Hippocampal formation (tissue), 2 donors: ENCODE measurements around the gene SMPD1.
"Not testable (repeated sequence)": the region's sequence is repeated elsewhere in the genome, so short reads cannot be mapped to it uniquely, and the experiment has no call there.

ENCODE experiments used
- DNase-seq, 2 donors: peaks; one replicate each; lab custom pipeline; 2025; lab: John Stamatoyannopoulos, UW

Gene SMPD1

DNA sequence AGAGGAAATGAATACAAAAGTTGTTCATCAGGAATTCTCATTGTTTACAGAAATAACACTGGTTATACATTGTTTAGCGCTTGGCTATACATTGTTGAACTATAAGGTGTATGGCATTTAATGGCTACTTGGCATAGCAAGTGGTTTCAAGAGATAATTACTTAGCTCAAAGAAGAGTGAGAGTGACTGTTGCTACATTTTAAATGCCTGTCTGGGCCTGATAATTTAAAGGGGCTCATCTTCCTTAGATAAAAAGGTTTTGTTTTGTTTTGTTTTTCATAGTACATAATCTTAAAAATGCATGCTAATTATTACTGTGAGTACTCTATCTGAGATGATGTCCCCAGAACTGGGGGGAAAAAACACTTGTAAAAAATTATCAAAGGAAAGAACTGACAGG, 1.5 kb upstream of the SMPD1 start:
- DNase-seq = no peak

- no peak for DNase-seq
Measured at GRCh38 chr11:6390718-6391469, 620 bp downstream of the SMPD1 start.

GRCh38 chr11:6391537-6392134, 1.4 kb downstream of the SMPD1 start:
- DNase-seq = no peak

GRCh38 chr11:6392251-6392650, 2.0 kb downstream of the SMPD1 start:
- DNase-seq = not testable (repeated sequence)

DNA sequence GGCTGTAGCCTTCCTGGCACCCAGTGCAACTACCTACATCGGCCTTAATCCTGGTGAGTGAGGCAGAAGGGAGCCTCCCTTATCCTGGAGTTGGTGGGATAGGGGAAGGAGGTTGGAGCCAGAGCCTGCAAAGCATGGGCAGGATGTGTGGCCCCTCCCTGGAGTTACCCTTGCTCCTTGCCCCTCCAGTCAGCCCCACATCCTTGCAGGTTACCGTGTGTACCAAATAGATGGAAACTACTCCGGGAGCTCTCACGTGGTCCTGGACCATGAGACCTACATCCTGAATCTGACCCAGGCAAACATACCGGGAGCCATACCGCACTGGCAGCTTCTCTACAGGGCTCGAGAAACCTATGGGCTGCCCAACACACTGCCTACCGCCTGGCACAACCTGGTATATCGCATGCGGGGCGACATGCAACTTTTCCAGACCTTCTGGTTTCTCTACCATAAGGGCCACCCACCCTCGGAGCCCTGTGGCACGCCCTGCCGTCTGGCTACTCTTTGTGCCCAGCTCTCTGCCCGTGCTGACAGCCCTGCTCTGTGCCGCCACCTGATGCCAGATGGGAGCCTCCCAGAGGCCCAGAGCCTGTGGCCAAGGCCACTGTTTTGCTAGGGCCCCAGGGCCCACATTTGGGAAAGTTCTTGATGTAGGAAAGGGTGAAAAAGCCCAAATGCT, 3.9 kb downstream of the SMPD1 start:
- DNase-seq = no peak

- DNase-seq = peak in 1 of 2 donors; percentile 18
Measured at GRCh38 chr11:6395470-6396060, 5.3 kb downstream of the SMPD1 start.

DNA sequence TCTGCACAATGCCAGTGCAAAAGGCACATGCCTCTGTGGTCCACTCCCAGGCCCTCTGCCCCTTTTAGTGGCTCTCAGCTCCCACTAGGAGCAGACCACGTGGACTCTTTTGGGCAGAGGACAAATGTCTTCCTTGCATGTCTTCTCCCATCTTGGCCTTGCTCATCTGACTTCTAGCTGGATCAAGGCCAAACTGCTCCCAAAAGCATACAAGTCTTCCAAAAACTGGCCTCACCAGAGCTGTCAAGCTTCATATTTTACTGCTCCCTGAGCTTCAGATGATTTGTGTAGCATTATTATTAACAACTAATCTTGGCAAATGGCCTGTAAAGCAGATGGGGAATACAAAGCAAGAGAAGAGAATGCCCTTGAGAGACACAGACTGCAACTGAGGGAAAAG, 6.9 kb downstream of the SMPD1 start:
- no peak for DNase-seq

DNA sequence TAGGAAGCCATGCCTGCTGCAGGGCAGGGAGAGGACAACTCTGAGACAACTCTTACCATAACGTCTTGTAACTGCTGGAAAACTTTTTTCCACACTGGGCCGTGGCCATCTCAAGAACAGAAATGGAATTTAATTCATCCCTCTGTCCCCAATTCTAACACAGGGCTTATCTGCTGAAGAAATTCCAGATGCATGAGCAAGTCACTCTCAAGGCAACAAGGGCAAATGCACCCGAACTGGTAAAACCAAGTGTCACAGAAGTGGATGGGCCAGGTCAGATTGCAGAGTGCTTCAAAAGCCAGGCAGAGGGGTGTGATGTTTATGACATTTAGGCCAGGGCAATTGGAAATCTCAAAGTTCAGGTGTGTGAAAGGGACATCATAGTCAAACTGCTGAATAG, 7.4 kb downstream of the SMPD1 start:
- no peak for DNase-seq

GRCh38 chr11:6400431-6401345, 10.4 kb downstream of the SMPD1 start:
- no peak for DNase-seq

DNA sequence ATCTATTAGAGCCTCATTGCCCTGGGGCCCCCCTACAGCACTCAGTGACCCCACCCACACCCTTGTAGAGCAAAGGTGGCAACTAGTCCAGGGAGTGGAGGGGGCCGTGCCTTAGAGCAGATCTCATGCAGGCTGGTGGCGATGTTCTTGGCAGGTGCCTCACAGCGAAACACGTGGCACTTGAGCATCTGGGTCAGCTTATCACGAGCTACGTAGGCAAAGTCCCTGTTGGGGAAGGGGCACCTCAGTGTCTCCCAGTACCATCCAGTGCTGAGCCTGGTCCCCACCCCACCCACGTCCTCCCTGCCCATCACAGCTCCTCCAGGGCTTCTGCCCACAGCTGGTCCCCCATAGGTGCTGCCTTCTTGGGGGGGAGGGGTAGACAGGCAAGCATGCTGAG, 11.2 kb downstream of the SMPD1 start:
- DNase-seq = no peak

GRCh38 chr11:6402061-6402470, 11.8 kb downstream of the SMPD1 start:
- no peak for DNase-seq

DNA sequence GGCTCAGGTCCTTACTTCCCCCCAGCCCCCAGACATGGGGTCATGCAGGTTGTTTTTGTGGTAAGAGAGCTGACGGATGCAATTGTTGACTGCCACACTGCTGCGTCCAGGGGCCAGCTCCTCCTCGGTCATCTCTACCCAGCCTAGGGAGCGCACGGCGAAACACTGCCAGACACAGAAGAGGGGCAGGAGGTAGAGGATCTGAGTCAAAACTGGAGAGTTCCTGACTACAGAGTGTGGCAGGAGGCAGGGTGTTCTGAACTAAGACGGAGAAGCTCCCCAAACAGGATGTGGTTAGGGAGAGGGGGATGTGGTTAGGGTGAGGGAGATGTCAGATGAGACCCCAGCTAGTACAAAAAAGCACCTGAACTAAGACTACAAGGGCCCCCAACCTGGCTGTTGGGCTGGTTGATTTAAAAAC, 12.3 kb downstream of the SMPD1 start:
- DNase-seq = no peak

DNA sequence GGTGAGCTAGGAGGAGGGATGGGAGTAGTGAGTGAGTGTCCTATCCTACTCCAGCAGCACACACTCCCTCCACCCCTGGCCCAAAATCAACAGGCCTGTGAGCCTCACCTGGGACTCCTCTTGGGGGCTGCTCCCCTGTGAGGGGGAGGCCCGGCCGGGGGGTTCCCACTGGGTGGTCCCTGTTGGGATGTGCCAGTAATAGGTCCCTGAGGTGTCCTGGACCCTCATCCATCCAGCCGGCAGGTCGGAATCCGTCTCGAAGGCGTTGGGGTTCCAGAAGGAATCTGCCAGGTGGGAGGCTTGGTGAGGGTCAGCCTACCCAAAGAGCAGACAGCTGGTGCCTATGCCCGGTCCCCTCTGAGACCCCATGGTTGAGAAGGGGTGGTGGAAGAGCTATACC, 13.3 kb downstream of the SMPD1 start:
- DNase-seq = no peak

DNA sequence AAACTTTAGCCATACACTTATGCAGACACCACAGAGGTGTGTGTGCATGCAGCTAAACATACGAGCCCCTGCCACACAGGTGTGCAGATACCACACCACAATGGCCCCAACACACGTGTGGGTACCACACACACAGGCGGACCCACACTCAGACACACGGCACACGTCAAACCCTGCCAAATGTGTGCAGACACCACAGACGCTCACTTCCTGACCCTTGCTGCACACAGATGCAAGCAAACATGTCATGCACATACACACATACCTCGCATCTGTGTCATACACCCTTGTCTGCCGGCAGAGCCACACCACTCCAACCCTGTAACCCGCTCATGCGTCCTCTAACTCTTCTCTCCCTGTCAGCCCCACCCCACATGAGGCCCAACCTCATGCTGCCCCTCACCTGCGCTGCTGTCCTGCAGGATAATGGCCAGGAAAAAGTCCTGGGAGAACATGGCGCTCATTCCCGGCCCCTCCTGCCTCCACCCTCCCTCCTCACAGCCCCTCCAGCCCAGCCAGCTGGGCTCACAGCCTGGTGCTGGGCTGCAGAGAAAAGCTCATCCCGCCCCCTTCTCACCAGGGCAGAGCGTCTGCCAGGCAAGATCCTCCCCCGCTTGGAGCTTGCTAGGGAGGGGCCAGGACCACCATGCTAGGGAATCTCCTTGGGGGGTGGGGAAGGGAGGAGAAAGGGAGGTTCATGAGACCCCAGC, 14.2 kb downstream of the SMPD1 start:
- DNase-seq = peak; percentile 45 to 57

GRCh38 chr11:6405052-6405667, 14.9 kb downstream of the SMPD1 start:
- DNase-seq = peak; percentile 39 to 42

- DNase-seq = no peak
Measured at GRCh38 chr11:6405846-6406245, 15.6 kb downstream of the SMPD1 start.

DNA sequence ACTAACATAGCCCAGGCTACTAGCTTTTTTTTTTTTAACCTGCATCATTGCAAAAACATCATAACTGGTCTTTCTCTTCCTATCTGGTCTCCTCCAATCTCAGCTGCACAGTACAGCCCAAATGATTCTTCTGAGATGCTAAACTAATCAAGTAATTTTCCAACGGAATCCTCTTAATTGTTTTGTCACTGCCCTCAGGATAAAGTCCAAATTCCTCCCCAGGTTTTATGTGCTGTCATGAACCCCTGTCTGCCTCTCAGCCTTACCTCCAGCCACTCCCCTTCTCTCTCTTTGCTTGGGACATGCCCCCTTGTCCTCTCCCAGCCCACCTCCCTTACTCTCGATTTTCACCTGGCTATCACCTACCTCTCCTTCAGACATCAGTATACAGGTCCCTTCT, 16.1 kb downstream of the SMPD1 start:
- no peak for DNase-seq

DNA sequence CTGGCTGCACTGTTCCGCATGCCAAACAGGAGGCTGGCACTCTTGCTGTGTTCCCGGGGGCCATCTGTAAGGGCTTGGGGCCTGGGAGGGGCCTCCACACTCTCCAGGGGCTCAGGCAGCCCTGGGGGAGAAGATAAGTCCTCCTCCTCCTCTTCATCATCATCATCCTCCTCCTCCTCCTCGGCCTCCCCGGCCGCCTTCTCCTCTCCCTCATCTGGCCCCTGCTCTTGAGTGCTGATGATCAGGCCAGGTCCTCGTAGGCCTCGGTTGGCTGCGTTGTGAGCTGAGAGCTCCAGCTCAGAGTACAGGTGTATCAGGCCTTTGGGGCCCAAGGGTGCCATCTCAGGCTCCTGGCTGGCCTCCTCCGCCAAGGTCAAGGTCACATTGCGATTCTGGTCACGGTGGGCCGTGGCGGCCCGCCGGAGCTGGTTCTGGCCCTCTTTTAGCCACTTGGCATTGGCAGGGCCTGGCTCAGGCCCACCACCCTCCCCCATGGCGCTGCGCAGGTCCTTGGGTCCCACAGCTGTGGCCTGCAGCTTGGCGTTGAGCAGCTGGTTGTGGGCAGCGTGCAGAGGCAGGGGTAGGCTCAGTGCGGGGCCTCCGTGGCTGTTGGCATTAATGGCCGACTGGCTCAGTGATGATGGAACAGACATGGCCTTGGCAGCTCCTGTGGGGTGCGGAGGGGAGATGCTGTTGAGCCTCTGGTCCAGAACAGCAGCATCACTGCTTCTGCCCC, 20.6 kb downstream of the SMPD1 start:
- peak in 1 of 2 donors; percentile 71 for DNase-seq

GRCh38 chr11:6411594-6412031, 21.3 kb downstream of the SMPD1 start:
- peak; percentile 82 to 88 for DNase-seq

DNA sequence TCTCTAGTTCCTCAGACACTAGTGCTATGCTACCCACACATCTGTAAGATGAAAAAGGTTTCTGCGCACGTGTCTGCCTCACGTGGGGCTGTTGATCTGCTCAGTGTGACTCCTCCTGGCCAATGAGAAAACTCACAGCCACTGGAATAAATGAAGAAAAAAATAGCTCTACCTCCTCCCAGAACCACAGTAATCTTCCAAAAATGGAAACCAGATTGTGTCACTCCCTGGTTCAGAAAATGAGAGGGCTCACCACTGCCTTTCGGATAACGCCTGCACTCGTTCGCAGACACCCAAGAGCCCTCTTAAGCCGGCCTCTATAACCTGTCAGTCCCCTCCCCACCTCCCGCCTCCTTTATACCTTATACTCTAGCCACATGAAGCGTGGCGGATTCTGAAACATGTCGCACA, 23.5 kb downstream of the SMPD1 start:
- no peak for DNase-seq
